IMR-90 (cell line): ENCODE data around the gene CLEC3A. TPM values are rescaled to one million over a fixed set of nuclear protein-coding genes. Genes with fewer than 3 reads are reported as not detected.

Source experiments
- ATAC-seq: fragments of 200-7000 bp; cut with Tn5 transposase; 2 replicates; pipeline ENCODE4 v1.9.1; 2020; ENCODE audit warnings: low read depth, mild to moderate bottlenecking, moderate library complexity
- BruUV-seq: library from RNA; stranded (reverse); fragments of 400-500 nt; replicated peaks from 2 replicates; lab custom pipeline; 2021; lab: Mats Ljungman, UMichigan
- CTCF ChIA-PET: fragments of 300-600 bp; formaldehyde crosslinking; extraction: SDS; loops from one replicate; lab custom pipeline; 2021; ENCODE audit warnings: antibody characterized with exemption; lab: Yijun Ruan, JAX
- POLR2A ChIA-PET: fragments of 300-600 bp; sonication (Branson Sonifier 250); formaldehyde crosslinking; loops from one replicate; lab custom pipeline; 2022; ENCODE audit warnings: antibody characterized with exemption; ENCODE audit not compliant: unreplicated experiment; lab: Charles Lee
- DNase-seq: peaks from one replicate; pipeline ENCODE4 v3.0.0; 2013
- H2AFZ ChIP-seq: replicated peaks from 2 replicates; pipeline ENCODE3; 2013; ENCODE audit warnings: low read length, mild to moderate bottlenecking; ENCODE audit not compliant: poor library complexity
- H2AK5ac ChIP-seq: 2 replicates; pipeline ENCODE4 v1.6.1; 2013; ENCODE audit warnings: low read depth, low read length, inconsistent platforms
- H2AK9ac ChIP-seq: replicated peaks from 2 replicates; pipeline ENCODE3; 2013; ENCODE audit warnings: mild to moderate bottlenecking, low read depth, low read length, moderate library complexity; ENCODE audit not compliant: poor library complexity
- H2BK120ac ChIP-seq: 2 replicates; pipeline ENCODE4 v1.6.1; 2013; ENCODE audit warnings: low read depth, low read length, inconsistent platforms
- H2BK15ac ChIP-seq: 3 replicates; pipeline ENCODE4 v1.6.1; 2013; ENCODE audit warnings: low read depth, low read length, inconsistent platforms
- H2BK20ac ChIP-seq: 2 replicates; pipeline ENCODE4 v1.6.1; 2013; ENCODE audit warnings: low read depth, mild to moderate bottlenecking, inconsistent platforms, low read length, moderate library complexity
- H2BK5ac ChIP-seq: 2 replicates; pipeline ENCODE4 v1.6.1; 2013; ENCODE audit warnings: mild to moderate bottlenecking, low read depth, low read length, inconsistent platforms; ENCODE audit not compliant: poor library complexity, severe bottlenecking
- H3K14ac ChIP-seq: replicated peaks from 2 replicates; pipeline ENCODE4 v1.6.1; 2013; ENCODE audit warnings: low read depth, low read length, inconsistent platforms
- H3K18ac ChIP-seq: 2 replicates; pipeline ENCODE4 v1.6.1; 2013; ENCODE audit warnings: low read depth, low read length, control low read depth
- H3K23ac ChIP-seq: 2 replicates; pipeline ENCODE4 v1.6.1; 2013; ENCODE audit warnings: low read depth, low read length, inconsistent platforms
- H3K27ac ChIP-seq: 2 replicates; pipeline ENCODE4 v1.5.1; 2013; ENCODE audit warnings: mild to moderate bottlenecking, control low read depth, low read length; ENCODE audit not compliant: insufficient read depth
- H3K27me3 ChIP-seq: 2 replicates; pipeline ENCODE4 v1.6.1; 2013; ENCODE audit warnings: low read length; ENCODE audit not compliant: control insufficient read depth, insufficient read depth
- H3K36me3 ChIP-seq: 2 replicates; pipeline ENCODE4 v1.6.1; 2013; ENCODE audit warnings: low read length, mixed read lengths; ENCODE audit not compliant: control insufficient read depth, insufficient read depth
- H3K4ac ChIP-seq: 2 replicates; pipeline ENCODE4 v1.6.1; 2013; ENCODE audit warnings: low read depth, low read length, inconsistent platforms
- H3K4me1 ChIP-seq: 2 replicates; pipeline ENCODE4 v1.6.1; 2013; ENCODE audit warnings: low read length, mixed read lengths; ENCODE audit not compliant: control insufficient read depth, insufficient read depth
- H3K4me2 ChIP-seq: 2 replicates; pipeline ENCODE4 v1.6.1; 2013; ENCODE audit warnings: low read depth, mild to moderate bottlenecking, control low read depth, low read length, moderate library complexity
- H3K4me3 ChIP-seq: 2 replicates; pipeline ENCODE4 v1.5.1; 2013; ENCODE audit warnings: low read depth, mild to moderate bottlenecking, control low read depth, low read length, moderate library complexity; ENCODE audit not compliant: insufficient read depth
- H3K56ac ChIP-seq: 2 replicates; pipeline ENCODE4 v1.6.1; 2013; ENCODE audit warnings: low read length, inconsistent platforms; ENCODE audit not compliant: insufficient read depth; ENCODE audit errors: extremely low read depth
- H3K79me1 ChIP-seq, 2 experiments: 2 replicates each; pipeline ENCODE4 v1.6.1; 2013; ENCODE audit warnings: low read length in 2 of 2, inconsistent platforms in 1 of 2, low read depth in 1 of 2
- H3K9ac ChIP-seq: 2 replicates; pipeline ENCODE4 v1.6.1; 2013; ENCODE audit warnings: low read depth, low read length, control low read depth
- H3K9me1 ChIP-seq: 2 replicates; pipeline ENCODE4 v1.6.1; 2013; ENCODE audit warnings: low read length, inconsistent platforms; ENCODE audit not compliant: insufficient read depth
- H3K9me3 ChIP-seq: 2 replicates; pipeline ENCODE4 v1.6.1; 2013; ENCODE audit warnings: low read length; ENCODE audit not compliant: control insufficient read depth, insufficient read depth
- H4K20me1 ChIP-seq: 2 replicates; pipeline ENCODE4 v1.6.1; 2013; ENCODE audit warnings: low read length, inconsistent platforms; ENCODE audit not compliant: insufficient read depth
- H4K5ac ChIP-seq: 2 replicates; pipeline ENCODE4 v1.6.1; 2013; ENCODE audit warnings: mild to moderate bottlenecking, low read depth, low read length, control low read depth
- H4K8ac ChIP-seq, 2 experiments: 2 replicates each; pipeline ENCODE4 v1.6.1; 2013; ENCODE audit warnings: low read depth in 2 of 2, low read length in 2 of 2, control low read depth in 1 of 2, inconsistent platforms in 1 of 2
- H4K91ac ChIP-seq: 2 replicates; pipeline ENCODE4 v1.6.1; 2013; ENCODE audit warnings: low read depth, low read length, inconsistent platforms; ENCODE audit not compliant: insufficient read depth
- ELK1 ChIP-seq: fragments of 150-350 bp; IDR thresholded peaks from 2 replicates; pipeline ENCODE4 v1.6.1; 2016; ENCODE audit warnings: low read depth, mild to moderate bottlenecking, low read length, moderate library complexity, borderline replicate concordance
- MAFK ChIP-seq: IDR thresholded peaks from 2 replicates; pipeline ENCODE4 v1.6.1; 2012; ENCODE audit warnings: low read depth, low read length, improper control_type of control experiment
- NFE2L2 ChIP-seq: fragments of 150-350 bp; IDR thresholded peaks from 2 replicates; pipeline ENCODE4 v1.6.1; 2016; ENCODE audit warnings: low read depth, mild to moderate bottlenecking, low read length
- RAD21 ChIP-seq: IDR thresholded peaks from 2 replicates; pipeline ENCODE4 v1.6.1; 2012; ENCODE audit warnings: low read length, improper control_type of control experiment
- WGBS, 2 experiments: methylation state at CpG; one replicate each; pipeline versions ENCODE4 v1.1.5 to v1.1.7; 2013; ENCODE audit warnings: missing lambda C conversion rate in 2 of 2; ENCODE audit not compliant: insufficient read length in 1 of 2; ENCODE audit errors: extremely low coverage in 2 of 2; 5-methylcytosine and 5-hydroxymethylcytosine counted together
- dilution Hi-C: fragments of 300-500 bp; cut with HindIII; formaldehyde crosslinking; loops from one replicate; pipeline ENCODE4 v1.14.3; 2018; ENCODE audit warnings: low sequenced_read_pairs; ENCODE audit not compliant: unreplicated experiment
- in situ Hi-C: fragments of 300-500 bp; cut with MboI; formaldehyde crosslinking; loops from 3 replicates; pipeline ENCODE4 v1.14.3; 2019; ENCODE audit warnings: low sequenced_read_pairs, inconsistent platforms, mixed read lengths
- intact Hi-C: fragments of 100-400 bp; cut with micrococcal nuclease; formaldehyde crosslinking; loops from 2 replicates; pipeline ENCODE4 v1.10.0; 2022
- polyA plus RNA-seq, 3 experiments: library from polyadenylated mRNA; depleted of rRNA; stranded (reverse); fragments of >200 nt; gene quantifications; 2 replicates each; pipeline ENCODE4 v1.2.3, GENCODE V29; 2012; ENCODE audit warnings: low replicate concordance in 1 of 3
- total RNA-seq: library from RNA; depleted of rRNA; stranded (reverse); fragments of >200 nt; gene quantifications from 2 replicates; pipeline ENCODE4 v1.2.3, GENCODE V29; 2012

The CLEC3A gene
- total and polyA plus RNA-seq, 2 of the 4 experiments (the other 2 are of a cell fraction): not detected

GRCh38 chr16:78001451-78002025 lies 20.8 kb upstream of the CLEC3A start:
- H3K79me1 ChIP-seq: no peaks in the 10 kb centered on the region
- no peak overlapping the region for H3K56ac ChIP-seq
- H4K20me1 ChIP-seq: no peaks in the 10 kb centered on the region
- DNase-seq (no peak), ATAC-seq (no peak)
- POLR2A ChIA-PET: no interaction called here
- H2BK5ac ChIP-seq: no peak overlapping the region
- H3K23ac ChIP-seq: no peak overlapping the region
- H3K4me1 ChIP-seq: no peaks in the 10 kb centered on the region
- peaks cover 2% of the 10 kb centered on the region; the same call in 1 of the 2 replicates for H3K27me3 ChIP-seq
- H3K36me3 ChIP-seq: no peaks in the 10 kb centered on the region
- TF ChIP-seq ELK1 (no peak), MAFK (no peak), RAD21 (no peak), NFE2L2 (no peak)
- CTCF ChIA-PET: interaction anchor here (0.8 to 2.5 kb wide), 4 partner anchors 143 to 397 kb away, joined by 3 to 11 read pairs (median 3); no protein-coding TSS in a partner anchor
- no peak overlapping the region for H3K4me3 ChIP-seq
- no peak overlapping the region for H3K4ac ChIP-seq
- no CpG with 5 or more reads among the region's 4 CpGs for WGBS, 2 experiments
- H2AK9ac ChIP-seq: no peak overlapping the region
- H2BK120ac ChIP-seq: no peak overlapping the region
- no peak overlapping the region for H4K5ac ChIP-seq
- H3K9ac ChIP-seq: no peak overlapping the region
- H3K9me3 ChIP-seq: peaks cover 2% of the 10 kb centered on the region; the same call in 1 of the 2 replicates
- in situ Hi-C loops (loop anchor here (25.0 kb wide), 1 partner anchor 764 kb away; no protein-coding TSS in a partner anchor), intact Hi-C loops (loop anchor here (2.0 kb wide), 1 partner anchor 31 kb away; no protein-coding TSS in a partner anchor), dilution Hi-C loops (no loop called here)
- no peak overlapping the region for H2AFZ ChIP-seq
- no peak overlapping the region for H2BK20ac ChIP-seq
- H3K4me2 ChIP-seq: no peak overlapping the region
- no peak overlapping the region for H3K27ac ChIP-seq
- H2AK5ac ChIP-seq: no peak overlapping the region
- H4K91ac ChIP-seq: no peak overlapping the region
- no peak overlapping the region for H4K8ac ChIP-seq
- no peak overlapping the region for H2BK15ac ChIP-seq
- no peak overlapping the region for H3K14ac ChIP-seq
- no peak overlapping the region for H3K18ac ChIP-seq
- BruUV-seq: no TSS peak
- no peaks in the 10 kb centered on the region for H3K9me1 ChIP-seq
